ENCODE measurements around the gene GPC3. TPM values are rescaled to one million over a fixed set of nuclear protein-coding genes. Genes with fewer than 3 reads are reported as not detected.
"Not testable (repeated sequence)": the region's sequence is repeated elsewhere in the genome, so short reads cannot be mapped to it uniquely, and the experiment has no call there.

GPC3 gene
- polyA plus RNA-seq, 1 of the 3 experiments (the other 2 are of a cell fraction), result 1.4 TPM

- Histone ChIP-seq H3F3A (replicated peaks; ENCODE audit: insufficient read depth) (no peaks in the 10 kb centered on the region), H3K27me3 (ENCODE audit: insufficient read depth) (no peaks in the 10 kb centered on the region), H3K9me3 (no peaks in the 10 kb centered on the region), H3K9ac (no peak overlapping the region), H4K20me1 (ENCODE audit: insufficient read depth) (no peaks in the 10 kb centered on the region), H3K36me3 (replicated peaks in 1 of 2; ENCODE audit: control insufficient read depth in 1 of 2, insufficient read depth in 2 of 2, low read length in 1 of 2) (no peaks in the 10 kb centered on the region), H3K4me2 (no peak overlapping the region), H3K79me2 (ENCODE audit: insufficient read depth) (no peaks in the 10 kb centered on the region), H3K4me1 (ENCODE audit: control insufficient read depth in 1 of 2, insufficient read depth in 2 of 2, low read depth in 1 of 2, low read length in 1 of 2) (no peaks in the 10 kb centered on the region), H3K9me2 (no peaks in the 10 kb centered on the region), H2AFZ (ENCODE audit: low read depth) (no peak overlapping the region), H3K4me3 (ENCODE audit: low read depth in 2 of 2, low read length in 1 of 2) (no peak overlapping the region), H3K27ac (ENCODE audit: low read depth in 2 of 2, low read length in 1 of 2) (no peak overlapping the region)
- TF ChIP-seq FOSL2 (IDR thresholded peaks at IDR 0.05; ENCODE audit: borderline replicate concordance, low read depth) (no peak), YY1 (IDR thresholded peaks at IDR 0.05; ENCODE audit: low read depth) (no peak), RFX5 (IDR thresholded peaks at IDR 0.05; ENCODE audit: low read length) (no peak), ELF1 (IDR thresholded peaks at IDR 0.05) (no peak), MEF2A (IDR thresholded peaks at IDR 0.05; ENCODE audit: borderline replicate concordance, low read depth) (no peak), JUND (IDR thresholded peaks at IDR 0.05) (no peak), TAF1 (IDR thresholded peaks at IDR 0.05; ENCODE audit: borderline replicate concordance, low read depth, low read length) (no peak), TEAD4 (IDR thresholded peaks at IDR 0.05; ENCODE audit: borderline replicate concordance, insufficient read depth) (no peak), USF1 (IDR thresholded peaks at IDR 0.05; ENCODE audit: borderline replicate concordance, low read depth) (no peak)
- ChIA-PET POLR2A (no interaction called here), CTCF (no interaction called here)
- DNase-seq, result no peak
- WGBS (ENCODE audit: low lambda C conversion rate), result 56% methylated on average over 4 of the region's 4 CpGs
These were observed 457.6 kb downstream of the GPC3 start for GRCh38 chrX:133527825-133528224.

- no peaks in the 10 kb centered on the region for H3K36me3 ChIP-seq (replicated peaks in 1 of 2; ENCODE audit: control insufficient read depth in 1 of 2, insufficient read depth in 2 of 2, low read length in 1 of 2)
- H3F3A ChIP-seq (replicated peaks; ENCODE audit: insufficient read depth), result no peaks in the 10 kb centered on the region
- H3K4me1 ChIP-seq (ENCODE audit: control insufficient read depth in 1 of 2, insufficient read depth in 2 of 2, low read depth in 1 of 2, low read length in 1 of 2), result no peaks in the 10 kb centered on the region
- no peaks in the 10 kb centered on the region for H4K20me1 ChIP-seq (ENCODE audit: insufficient read depth)
- H3K4me3 ChIP-seq (ENCODE audit: low read depth in 2 of 2, low read length in 1 of 2), result no peak overlapping the region
- H3K9ac ChIP-seq, result no peak overlapping the region
- 15% methylated on average over 3 of the region's 3 CpGs for WGBS (ENCODE audit: low lambda C conversion rate)
- no peaks in the 10 kb centered on the region for H3K27me3 ChIP-seq (ENCODE audit: insufficient read depth)
- no peak overlapping the region for H3K27ac ChIP-seq (ENCODE audit: low read depth in 2 of 2, low read length in 1 of 2)
- H3K9me2 ChIP-seq, result no peaks in the 10 kb centered on the region
- CTCF ChIA-PET, result interaction anchor here (1.0 kb wide), 1 partner anchor 142 kb away, joined by 3 read pairs; no protein-coding TSS in a partner anchor
- no peak overlapping the region for H3K4me2 ChIP-seq
- POLR2A ChIA-PET, result no interaction called here
- TF ChIP-seq TCF12 (IDR thresholded peaks at IDR 0.05) (no peak), TAF1 (IDR thresholded peaks at IDR 0.05; ENCODE audit: borderline replicate concordance, low read depth, low read length) (no peak), JUND (IDR thresholded peaks at IDR 0.05) (no peak), RCOR1 (IDR thresholded peaks at IDR 0.05; ENCODE audit: low read length) (no peak), SMC3 (IDR thresholded peaks at IDR 0.05; ENCODE audit: low read depth, low read length) (no peak), USF1 (IDR thresholded peaks at IDR 0.05; ENCODE audit: borderline replicate concordance, low read depth) (no peak), POLR2AphosphoS5 (IDR thresholded peaks at IDR 0.05; ENCODE audit: low read depth, low read length) (no peak), CTCF (IDR thresholded peaks at IDR 0.05) (no peak), ELF1 (IDR thresholded peaks at IDR 0.05) (no peak), PBX3 (IDR thresholded peaks at IDR 0.05) (no peak), FOSL2 (IDR thresholded peaks at IDR 0.05; ENCODE audit: borderline replicate concordance, low read depth) (no peak), MAX (IDR thresholded peaks at IDR 0.05; ENCODE audit: low read depth) (no peak), USF2 (IDR thresholded peaks at IDR 0.05; ENCODE audit: borderline replicate concordance, low read depth, low read length) (no peak), NFIC (IDR thresholded peaks at IDR 0.05; ENCODE audit: borderline replicate concordance) (no peak)
- H3K79me2 ChIP-seq (ENCODE audit: insufficient read depth), result no peaks in the 10 kb centered on the region
- H2AFZ ChIP-seq (ENCODE audit: low read depth), result no peak overlapping the region
- DNase-seq, result no peak
- no peaks in the 10 kb centered on the region for H3K9me3 ChIP-seq
These were observed 458.0 kb downstream of the GPC3 start for GRCh38 chrX:133527415-133527814.

GRCh38 chrX:133526773-133527172 lies 458.6 kb downstream of the GPC3 start:
- H3K9ac ChIP-seq; H3K36me3 ChIP-seq (replicated peaks in 1 of 2; ENCODE audit: control insufficient read depth in 1 of 2, insufficient read depth in 2 of 2, low read length in 1 of 2); H3K9me3 ChIP-seq; H3K9me2 ChIP-seq; H3K79me2 ChIP-seq (ENCODE audit: insufficient read depth); H4K20me1 ChIP-seq (ENCODE audit: insufficient read depth); H3K27me3 ChIP-seq (ENCODE audit: insufficient read depth); H3F3A ChIP-seq (replicated peaks; ENCODE audit: insufficient read depth); H3K4me1 ChIP-seq (ENCODE audit: control insufficient read depth in 1 of 2, insufficient read depth in 2 of 2, low read depth in 1 of 2, low read length in 1 of 2); H3K27ac ChIP-seq (ENCODE audit: low read depth in 2 of 2, low read length in 1 of 2); POLR2A ChIA-PET; H3K4me3 ChIP-seq (ENCODE audit: low read depth in 2 of 2, low read length in 1 of 2); DNase-seq; H2AFZ ChIP-seq (ENCODE audit: low read depth); H3K4me2 ChIP-seq: not testable (repeated sequence)
- WGBS (ENCODE audit: low lambda C conversion rate), result 31% methylated on average over 3 of the region's 3 CpGs
- CTCF ChIA-PET, result interaction anchor here (1.0 kb wide), 1 partner anchor 143 kb away, joined by 3 read pairs; no protein-coding TSS in a partner anchor

All from SK-N-SH (cell line).